ENCODE results near the gene RAD23A.

The RAD23A gene

DNA sequence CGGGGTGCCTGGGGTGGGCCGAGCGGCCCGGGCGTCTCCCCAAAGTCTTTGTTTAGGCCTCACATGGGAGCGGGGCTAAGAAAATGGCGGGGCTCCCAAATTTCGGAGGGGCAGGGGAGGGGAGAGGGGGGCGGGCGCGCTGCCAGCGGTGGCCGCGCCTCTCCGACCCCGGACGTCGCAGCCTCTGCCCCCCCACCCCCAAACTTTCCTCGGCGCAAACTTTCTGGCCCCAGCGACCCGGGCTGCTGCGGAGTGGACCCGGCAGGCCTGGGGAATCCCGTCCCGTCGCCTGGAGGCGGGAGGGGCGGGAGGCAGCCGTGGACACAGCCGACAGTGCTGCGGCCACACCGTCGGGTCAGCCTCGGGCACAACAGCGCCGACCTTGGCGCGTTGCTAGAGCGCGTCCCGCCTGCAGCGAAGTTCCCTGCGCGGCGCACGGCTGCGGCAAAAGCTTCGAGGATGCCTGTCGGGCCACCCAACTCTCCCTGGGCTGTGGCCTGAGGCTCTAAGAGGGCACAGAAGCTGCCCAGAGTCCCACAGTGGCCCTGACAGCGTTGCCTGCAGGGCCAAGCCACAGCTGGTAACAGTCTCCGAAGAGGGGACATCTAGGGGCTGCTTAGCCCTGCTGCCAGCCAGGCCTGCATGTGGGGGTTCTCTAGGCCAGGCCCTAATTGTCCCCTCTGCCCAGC lies 50.9 kb downstream of the RAD23A start:
- peaks cover 80% of the 10 kb centered on the region for H3K27me3 ChIP-seq (ENCODE audit: insufficient read depth, insufficient read length)
- H3K4me3 ChIP-seq (ENCODE audit: insufficient read length, low read depth), result peak overlapping the region; percentile 36
- H3K36me3 ChIP-seq (ENCODE audit: insufficient read depth, insufficient read length, low read length), result no peaks in the 10 kb centered on the region
- no peak overlapping the region for H3K9ac ChIP-seq (ENCODE audit: insufficient read length, low read depth)
- TF ChIP-seq SUZ12 (IDR thresholded peaks at IDR 0.05; ENCODE audit: extremely low read depth, insufficient read depth, insufficient read length), result peak; percentile 98
- TF ChIP-seq ZNF274 (IDR thresholded peaks at IDR 0.05; ENCODE audit: low read depth, low read length), result no peak
- no peak for DNase-seq (ENCODE audit: low read depth, low spot score)
- peaks cover 11% of the 10 kb centered on the region for H3K4me1 ChIP-seq (ENCODE audit: insufficient read depth, insufficient read length)
- no peaks in the 10 kb centered on the region for H3K9me3 ChIP-seq (ENCODE audit: insufficient read depth, low read length)

DNA sequence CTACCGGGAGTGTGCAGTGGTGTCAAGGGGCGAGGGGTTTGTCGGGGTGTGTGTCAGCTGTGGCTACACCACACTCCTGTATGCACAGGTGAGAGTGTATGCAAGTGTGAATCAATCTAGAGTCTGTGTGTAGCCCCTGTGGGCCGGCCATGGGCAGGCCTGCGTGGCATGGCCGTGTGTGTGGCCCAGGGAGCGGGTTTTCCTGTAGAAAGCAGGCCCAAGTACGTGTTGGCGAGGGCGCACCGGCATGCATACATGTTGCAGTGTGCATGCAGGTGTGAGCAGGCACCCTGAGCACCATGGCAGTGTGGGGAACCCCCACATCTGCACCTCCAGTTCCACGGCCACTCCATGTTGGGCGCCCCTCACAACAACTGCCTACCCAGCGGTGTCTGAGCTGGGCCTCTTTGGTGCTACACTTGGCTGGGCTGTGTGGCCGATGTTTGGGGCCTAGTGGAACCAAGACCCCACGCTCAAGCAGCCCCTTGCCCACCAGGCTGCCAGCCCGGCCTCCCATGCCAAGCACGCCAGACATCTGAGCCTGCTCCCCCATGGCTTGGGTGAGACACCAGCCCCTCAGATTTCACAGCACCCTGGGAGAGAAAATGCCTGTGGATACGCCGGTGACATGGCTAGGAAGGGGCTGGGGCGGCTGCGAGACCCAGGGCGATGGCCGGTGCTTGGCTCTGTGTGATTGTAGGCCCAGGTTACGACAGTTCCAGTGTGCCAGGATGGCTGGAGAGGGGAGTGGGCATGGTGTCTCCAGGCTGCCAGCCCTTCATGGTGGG lies 51.7 kb downstream of the RAD23A start:
- H3K27me3 ChIP-seq (ENCODE audit: insufficient read depth, insufficient read length), result peaks cover 81% of the 10 kb centered on the region
- H3K36me3 ChIP-seq (ENCODE audit: insufficient read depth, insufficient read length, low read length), result no peaks in the 10 kb centered on the region
- no peak for DNase-seq (ENCODE audit: low read depth, low spot score)
- H3K4me3 ChIP-seq (ENCODE audit: insufficient read length, low read depth), result no peak overlapping the region
- no peak overlapping the region for H3K9ac ChIP-seq (ENCODE audit: insufficient read length, low read depth)
- H3K4me1 ChIP-seq (ENCODE audit: insufficient read depth, insufficient read length), result peaks cover 11% of the 10 kb centered on the region
- no peaks in the 10 kb centered on the region for H3K9me3 ChIP-seq (ENCODE audit: insufficient read depth, low read length)
- TF ChIP-seq SUZ12 (IDR thresholded peaks at IDR 0.05; ENCODE audit: extremely low read depth, insufficient read depth, insufficient read length) (no peak), ZNF274 (IDR thresholded peaks at IDR 0.05; ENCODE audit: low read depth, low read length) (no peak), YY1 (IDR thresholded peaks at IDR 0.05; ENCODE audit: insufficient read depth, insufficient read length) (no peak)

DNA sequence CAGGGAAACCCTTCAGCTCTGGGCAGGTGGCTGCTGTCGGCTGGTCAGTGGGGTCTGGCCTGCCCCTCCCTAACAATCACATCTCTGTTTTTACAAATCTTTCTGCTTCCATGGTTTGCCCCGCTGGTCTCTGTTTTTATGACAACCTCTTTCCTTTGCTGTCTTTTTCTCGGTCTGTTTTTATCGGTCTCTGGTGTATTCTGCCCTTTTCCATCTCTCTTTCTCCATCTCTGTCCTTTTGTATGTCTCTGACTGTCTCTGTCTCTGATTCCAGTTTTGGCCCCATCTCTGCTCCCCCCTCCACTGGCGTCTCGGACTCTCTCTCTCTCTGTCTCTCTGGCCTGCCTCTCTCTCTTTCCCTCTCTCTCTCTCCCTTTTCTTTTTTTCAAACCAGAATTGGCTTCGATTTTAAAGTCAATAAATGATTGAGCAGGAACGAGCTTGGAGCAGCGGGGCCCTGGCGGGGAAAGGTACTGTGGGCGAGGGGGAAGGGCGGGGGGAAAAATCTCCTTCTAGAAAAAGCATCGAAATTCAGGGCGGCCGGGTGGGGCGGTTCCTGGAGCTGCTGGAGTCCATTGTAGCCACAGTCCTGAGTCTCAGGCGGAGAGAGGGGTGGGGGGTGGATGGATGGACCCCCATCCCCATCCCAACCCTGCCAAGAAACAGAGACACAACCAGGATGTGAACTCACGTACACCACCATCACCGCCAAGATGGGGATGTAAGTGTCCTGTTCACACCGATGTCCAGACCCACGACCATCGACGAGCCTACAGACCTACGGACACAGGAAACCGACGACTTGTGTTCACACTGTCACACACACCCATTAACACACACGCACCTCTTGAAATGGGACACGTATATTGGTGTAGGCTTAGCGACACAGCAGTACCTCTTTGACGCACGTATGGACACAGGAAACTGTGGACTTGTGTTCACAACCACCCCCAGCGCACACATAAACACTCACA lies 52.6 kb downstream of the RAD23A start:
- DNase-seq (ENCODE audit: low read depth, low spot score), result no peak
- no peaks in the 10 kb centered on the region for H3K9me3 ChIP-seq (ENCODE audit: insufficient read depth, low read length)
- H3K36me3 ChIP-seq (ENCODE audit: insufficient read depth, insufficient read length, low read length), result no peaks in the 10 kb centered on the region
- no peak overlapping the region for H3K4me3 ChIP-seq (ENCODE audit: insufficient read length, low read depth)
- H3K9ac ChIP-seq (ENCODE audit: insufficient read length, low read depth), result no peak overlapping the region
- H3K4me1 ChIP-seq (ENCODE audit: insufficient read depth, insufficient read length), result peaks cover 11% of the 10 kb centered on the region
- peaks cover 81% of the 10 kb centered on the region for H3K27me3 ChIP-seq (ENCODE audit: insufficient read depth, insufficient read length)
- no peak for TF ChIP-seq YY1 (IDR thresholded peaks at IDR 0.05; ENCODE audit: insufficient read depth, insufficient read length)
- TF ChIP-seq ZNF274 (IDR thresholded peaks at IDR 0.05; ENCODE audit: low read depth, low read length), result no peak
- no peak for TF ChIP-seq SUZ12 (IDR thresholded peaks at IDR 0.05; ENCODE audit: extremely low read depth, insufficient read depth, insufficient read length)

GRCh38 chr19:13001166-13001501 lies 55.5 kb downstream of the RAD23A start:
- peaks cover 7% of the 10 kb centered on the region for H3K4me1 ChIP-seq (ENCODE audit: insufficient read depth, insufficient read length)
- H3K36me3 ChIP-seq (ENCODE audit: insufficient read depth, insufficient read length, low read length), result no peaks in the 10 kb centered on the region
- H3K4me3 ChIP-seq (ENCODE audit: insufficient read length, low read depth), result no peak overlapping the region
- H3K27me3 ChIP-seq (ENCODE audit: insufficient read depth, insufficient read length), result peaks cover 81% of the 10 kb centered on the region
- H3K9me3 ChIP-seq (ENCODE audit: insufficient read depth, low read length), result no peaks in the 10 kb centered on the region
- TF ChIP-seq ZNF274 (IDR thresholded peaks at IDR 0.05; ENCODE audit: low read depth, low read length), result no peak
- no peak for TF ChIP-seq YY1 (IDR thresholded peaks at IDR 0.05; ENCODE audit: insufficient read depth, insufficient read length)
- no peak overlapping the region for H3K9ac ChIP-seq (ENCODE audit: insufficient read length, low read depth)
- no peak for DNase-seq (ENCODE audit: low read depth, low spot score)

- no peak overlapping the region for H3K4me3 ChIP-seq (ENCODE audit: insufficient read length, low read depth)
- DNase-seq (ENCODE audit: low read depth, low spot score), result no peak
- peaks cover 7% of the 10 kb centered on the region for H3K4me1 ChIP-seq (ENCODE audit: insufficient read depth, insufficient read length)
- H3K27me3 ChIP-seq (ENCODE audit: insufficient read depth, insufficient read length), result peaks cover 81% of the 10 kb centered on the region
- no peaks in the 10 kb centered on the region for H3K9me3 ChIP-seq (ENCODE audit: insufficient read depth, low read length)
- no peak for TF ChIP-seq ZNF274 (IDR thresholded peaks at IDR 0.05; ENCODE audit: low read depth, low read length)
- no peak for TF ChIP-seq YY1 (IDR thresholded peaks at IDR 0.05; ENCODE audit: insufficient read depth, insufficient read length)
- no peak for TF ChIP-seq SUZ12 (IDR thresholded peaks at IDR 0.05; ENCODE audit: extremely low read depth, insufficient read depth, insufficient read length)
- no peaks in the 10 kb centered on the region for H3K36me3 ChIP-seq (ENCODE audit: insufficient read depth, insufficient read length, low read length)
- no peak overlapping the region for H3K9ac ChIP-seq (ENCODE audit: insufficient read length, low read depth)
These were observed 56.0 kb downstream of the RAD23A start for GRCh38 chr19:13001502-13002165.

DNA sequence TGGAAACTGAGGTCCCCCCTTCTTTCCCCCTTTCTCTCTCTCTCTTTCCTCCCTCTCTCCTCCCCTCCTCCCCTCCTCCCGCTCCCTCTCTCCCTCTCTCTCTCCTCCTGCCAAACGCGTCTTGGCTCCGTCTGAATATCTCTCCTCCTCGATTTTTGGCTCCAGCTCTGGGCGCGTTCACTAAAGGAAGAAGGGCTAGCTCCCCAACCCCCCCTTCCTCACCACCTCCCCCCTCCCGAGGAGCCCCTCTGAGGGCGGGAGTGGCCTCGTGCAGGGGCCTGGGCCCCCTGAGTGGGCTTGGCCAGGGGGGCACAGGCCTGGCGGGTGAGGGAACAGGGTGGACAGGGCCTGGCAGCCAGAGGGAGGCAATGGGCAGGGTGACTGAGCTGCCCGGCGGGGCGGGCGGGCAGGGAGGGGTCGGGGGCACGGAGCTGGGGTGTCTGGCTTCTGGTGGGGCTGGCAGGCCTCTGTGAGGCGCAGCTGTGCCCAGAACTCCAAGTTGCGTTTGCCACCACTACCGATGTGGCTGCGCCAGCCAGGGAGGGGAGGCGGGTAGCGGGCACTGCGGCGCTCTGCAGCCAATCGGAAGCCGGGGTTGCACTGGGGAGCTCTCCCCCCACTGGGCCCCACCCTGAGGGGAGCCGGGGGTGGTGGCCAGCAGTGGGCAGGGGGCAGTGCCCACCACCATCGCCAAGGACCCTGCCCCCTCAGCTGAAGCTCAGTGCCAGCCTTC lies 56.7 kb downstream of the RAD23A start:
- Histone ChIP-seq H3K4me1 (ENCODE audit: insufficient read depth, insufficient read length) (peaks cover 2% of the 10 kb centered on the region), H3K36me3 (ENCODE audit: insufficient read depth, insufficient read length, low read length) (no peaks in the 10 kb centered on the region), H3K9me3 (ENCODE audit: insufficient read depth, low read length) (no peaks in the 10 kb centered on the region), H3K27me3 (ENCODE audit: insufficient read depth, insufficient read length) (peaks cover 81% of the 10 kb centered on the region), H3K4me3 (ENCODE audit: insufficient read length, low read depth) (no peak overlapping the region), H3K9ac (ENCODE audit: insufficient read length, low read depth) (no peak overlapping the region)
- TF ChIP-seq YY1 (IDR thresholded peaks at IDR 0.05; ENCODE audit: insufficient read depth, insufficient read length) (no peak), SUZ12 (IDR thresholded peaks at IDR 0.05; ENCODE audit: extremely low read depth, insufficient read depth, insufficient read length) (no peak), ZNF274 (IDR thresholded peaks at IDR 0.05; ENCODE audit: low read depth, low read length) (no peak)
- DNase-seq (ENCODE audit: low read depth, low spot score), result no peak
